RCC 7860 (cell line): Measurements from ENCODE around the gene MYOZ2.

ENCODE experiments used
- DNase-seq: peaks from one replicate; pipeline ENCODE4 v3.0.0-alpha.2; 2015; ENCODE audit warnings: low spot score
- FAIRE-seq: peaks from 2 replicates; lab custom pipeline; 2012; peaks lifted over from hg19 to GRCh38; lab: Jason Lieb, UNC

MYOZ2 gene

DNA sequence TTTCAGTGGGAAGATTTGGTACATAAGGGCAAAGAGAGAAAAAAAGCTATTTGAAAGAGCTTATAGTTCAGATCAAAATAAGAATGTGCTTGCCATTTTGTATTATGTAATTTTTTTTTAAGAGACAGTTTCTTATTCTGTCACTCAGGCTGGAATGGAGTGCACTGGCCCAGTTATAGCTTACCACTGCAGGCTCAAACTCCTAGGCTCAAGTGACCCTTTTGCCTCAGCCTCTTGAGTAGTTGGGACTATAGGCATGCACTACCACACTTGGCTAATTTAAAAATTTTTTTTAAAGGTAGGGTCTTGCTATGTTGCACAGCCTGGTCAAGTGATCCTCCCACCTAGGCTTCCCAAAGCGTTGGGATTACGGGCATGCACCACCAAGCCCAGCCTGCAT is 54.7 kb downstream of the MYOZ2 start:
- FAIRE-seq: no peak
- no peak for DNase-seq

DNA sequence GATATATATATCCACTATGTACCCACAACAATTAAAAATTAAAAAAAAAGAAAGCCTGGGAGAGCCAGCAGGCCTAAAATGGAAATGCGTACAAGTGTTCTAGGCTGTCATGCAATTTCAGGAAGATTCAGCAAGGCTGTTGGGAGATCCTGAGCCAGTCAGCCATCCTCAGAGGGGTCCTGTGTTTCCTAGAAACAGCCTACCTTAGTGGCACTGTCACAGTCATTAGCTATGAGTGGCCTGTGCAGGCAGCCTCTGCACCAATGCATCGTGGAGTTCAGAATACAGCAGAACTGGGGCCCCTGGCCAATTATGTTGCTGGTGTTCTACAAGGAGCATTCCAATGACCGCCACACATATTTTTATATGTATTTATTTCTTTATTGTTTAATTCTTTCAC is 55.9 kb downstream of the MYOZ2 start:
- no peak for DNase-seq
- FAIRE-seq: no peak

DNA sequence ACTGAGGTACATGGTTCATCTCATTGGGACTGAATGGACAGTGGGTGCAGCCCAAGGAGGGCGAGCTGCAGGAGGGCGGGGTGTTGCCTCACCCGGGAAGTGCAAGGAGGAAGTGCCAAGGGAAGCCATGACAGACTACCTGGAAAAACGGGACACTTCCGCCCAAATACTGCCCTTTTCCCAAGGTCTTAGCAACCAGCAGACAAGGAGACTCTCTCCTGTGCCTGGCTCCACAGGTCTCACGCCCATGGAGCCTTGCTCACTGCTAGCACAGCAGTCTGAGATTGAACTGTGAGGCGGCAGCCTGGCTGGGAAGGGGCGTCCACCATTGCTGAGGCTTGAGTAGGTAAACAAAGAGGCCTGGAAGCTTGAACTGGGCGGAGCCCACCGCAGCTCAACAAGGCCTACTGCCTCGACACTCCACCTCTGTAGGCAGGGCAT is 62.2 kb downstream of the MYOZ2 start:
- no peak for FAIRE-seq
- no peak for DNase-seq

DNA sequence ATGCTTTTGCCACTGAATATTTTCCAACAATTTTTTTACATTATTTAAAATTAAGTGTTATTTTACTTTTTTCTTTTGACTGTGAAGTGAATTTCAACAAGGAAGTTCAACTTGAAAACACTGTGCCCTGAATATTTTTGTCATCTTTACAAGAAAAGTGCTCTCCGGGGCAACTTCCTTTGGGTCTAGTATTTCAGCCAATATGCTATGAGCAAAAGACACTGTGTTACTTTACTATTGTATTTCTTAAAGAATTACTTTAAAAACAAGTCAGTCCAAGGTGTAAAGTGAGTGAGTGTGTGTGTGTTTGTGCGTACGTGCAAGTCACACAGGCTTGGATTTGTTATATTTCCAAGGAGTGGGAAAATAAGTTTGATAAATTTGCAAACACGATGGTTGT is 69.3 kb downstream of the MYOZ2 start:
- no peak for DNase-seq
- no peak for FAIRE-seq

DNA sequence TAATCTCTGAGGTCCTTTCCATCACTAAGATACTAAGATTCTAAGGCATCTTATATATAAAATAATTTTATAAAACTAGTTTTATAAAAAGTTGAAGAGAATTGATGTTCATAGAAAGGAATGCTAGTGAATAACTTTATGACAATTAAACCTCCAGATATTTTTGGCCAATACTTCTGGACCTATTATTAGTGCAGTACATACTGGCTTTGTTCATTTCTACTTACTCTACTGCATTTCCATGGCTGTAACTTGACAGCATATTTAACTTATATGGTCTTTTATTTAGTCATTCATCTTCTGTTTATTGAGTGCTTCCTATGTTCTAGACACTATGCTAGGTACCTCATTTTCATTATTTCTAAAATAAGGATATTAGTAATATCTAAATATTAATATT is 70.1 kb downstream of the MYOZ2 start:
- FAIRE-seq (no peak), DNase-seq (no peak)

DNA sequence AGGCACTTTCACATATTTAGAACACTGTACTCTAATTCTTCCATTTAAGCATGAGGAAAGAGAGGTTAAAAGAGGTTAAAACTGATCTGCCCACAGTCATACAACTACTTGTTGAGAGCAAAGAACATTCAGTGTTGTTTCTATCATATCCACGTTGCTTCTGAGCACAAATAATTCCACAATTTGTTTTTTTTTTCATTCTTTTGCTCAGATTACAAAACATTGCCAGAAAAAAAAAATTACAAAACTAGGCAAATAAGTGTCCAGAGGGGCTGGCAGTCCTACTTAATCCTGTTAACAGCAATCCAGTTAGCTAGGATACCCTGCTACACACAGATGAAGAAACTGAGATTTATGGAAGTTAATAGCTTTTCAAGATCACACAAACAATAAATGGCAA is 70.5 kb downstream of the MYOZ2 start:
- FAIRE-seq (no peak), DNase-seq (no peak)

DNA sequence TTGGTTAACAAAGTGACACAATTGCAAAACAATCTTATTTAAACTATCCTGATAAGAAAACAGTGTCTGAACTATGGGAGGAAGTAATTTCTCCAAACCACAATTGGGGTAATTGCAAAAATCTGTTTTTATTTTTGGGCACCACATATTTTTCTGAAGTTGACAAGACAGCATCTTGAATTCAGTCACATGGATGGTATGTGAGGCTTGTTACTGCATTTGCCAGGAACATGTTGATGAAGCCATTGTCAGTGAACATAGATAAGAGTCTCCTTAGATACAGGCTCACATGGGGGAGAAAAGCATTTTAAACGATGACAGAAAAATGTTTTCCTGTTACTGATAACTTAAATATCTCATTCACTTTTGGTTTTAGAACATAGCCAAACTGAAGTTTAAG is 71.4 kb downstream of the MYOZ2 start:
- FAIRE-seq (no peak), DNase-seq (no peak)

DNA sequence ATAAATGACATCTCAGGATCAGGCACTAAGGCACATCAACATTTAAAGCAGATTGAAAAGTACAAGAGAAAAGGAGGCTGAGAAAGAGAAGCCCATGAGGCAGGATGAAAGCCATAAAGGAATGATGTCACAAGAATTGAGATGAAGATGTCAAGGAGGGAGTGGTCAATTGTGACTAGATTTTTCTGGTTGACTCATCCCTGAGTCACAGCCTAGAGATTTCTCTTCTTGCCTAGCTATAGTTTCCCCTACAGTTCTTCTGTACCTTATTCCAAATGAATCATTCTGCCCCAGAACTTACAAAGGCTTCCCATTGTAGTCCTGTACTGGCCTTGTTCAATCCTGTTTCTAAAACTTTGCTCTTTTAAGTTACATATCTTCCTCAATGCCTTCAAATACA is 73.4 kb downstream of the MYOZ2 start:
- DNase-seq: peak; percentile 87
- peak; percentile 86 for FAIRE-seq

DNA sequence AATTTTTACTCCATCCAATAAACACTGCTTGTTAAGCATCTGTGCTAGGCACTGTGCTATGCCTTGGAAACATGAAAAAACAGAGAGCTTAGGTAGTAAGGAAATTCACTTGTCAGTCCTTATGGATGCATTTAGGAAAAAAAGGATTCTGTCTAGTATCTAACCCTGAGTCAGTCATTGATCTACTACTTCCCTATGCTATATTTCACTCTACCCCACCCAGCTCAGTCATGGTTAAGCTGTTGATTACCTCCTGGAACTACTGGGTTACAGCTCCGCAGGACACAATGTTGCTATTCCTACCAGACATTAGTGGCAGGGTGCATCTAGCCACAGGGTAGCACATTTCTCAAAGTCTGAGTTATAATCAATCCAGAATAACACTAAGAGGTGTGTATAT is 74.0 kb downstream of the MYOZ2 start:
- no peak for FAIRE-seq
- no peak for DNase-seq

DNA sequence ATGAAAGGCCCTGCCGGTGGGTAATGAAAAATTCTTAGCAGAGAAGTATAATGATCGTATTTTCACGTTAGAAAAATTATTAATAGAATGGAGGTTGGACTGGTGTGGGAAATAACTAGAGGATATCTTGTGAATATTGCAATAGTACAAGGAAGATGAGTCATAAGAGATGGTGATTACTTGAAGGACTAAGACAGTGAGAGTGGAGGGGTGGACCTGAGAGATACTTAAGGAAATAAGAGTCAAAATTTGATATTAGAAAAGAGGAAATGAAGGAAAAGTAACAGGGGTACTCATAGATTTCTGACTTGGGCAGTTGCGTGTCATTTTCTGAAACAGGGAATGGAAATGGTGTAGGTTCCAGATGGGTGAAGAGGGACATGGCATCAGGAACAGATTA is 75.1 kb downstream of the MYOZ2 start:
- FAIRE-seq (no peak), DNase-seq (no peak)

DNA sequence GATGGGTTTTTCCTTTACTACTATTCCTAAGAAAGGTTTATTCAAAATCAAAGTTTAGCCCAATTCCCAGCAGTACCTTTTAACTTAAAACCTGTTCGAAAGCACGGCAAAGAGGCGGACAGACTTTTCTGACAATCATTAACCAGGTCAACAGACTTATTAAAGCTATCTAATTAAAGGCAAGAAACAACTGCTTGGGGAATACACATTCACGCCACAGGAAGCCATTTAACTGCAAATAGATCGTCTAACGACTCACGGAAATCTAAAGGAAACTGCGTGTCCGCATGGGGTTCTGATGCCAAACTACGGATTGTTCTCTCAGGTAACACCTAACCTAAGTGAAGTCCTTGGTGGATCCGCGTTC is 76.2 kb downstream of the MYOZ2 start:
- FAIRE-seq (no peak), DNase-seq (peak; percentile 12)

DNA sequence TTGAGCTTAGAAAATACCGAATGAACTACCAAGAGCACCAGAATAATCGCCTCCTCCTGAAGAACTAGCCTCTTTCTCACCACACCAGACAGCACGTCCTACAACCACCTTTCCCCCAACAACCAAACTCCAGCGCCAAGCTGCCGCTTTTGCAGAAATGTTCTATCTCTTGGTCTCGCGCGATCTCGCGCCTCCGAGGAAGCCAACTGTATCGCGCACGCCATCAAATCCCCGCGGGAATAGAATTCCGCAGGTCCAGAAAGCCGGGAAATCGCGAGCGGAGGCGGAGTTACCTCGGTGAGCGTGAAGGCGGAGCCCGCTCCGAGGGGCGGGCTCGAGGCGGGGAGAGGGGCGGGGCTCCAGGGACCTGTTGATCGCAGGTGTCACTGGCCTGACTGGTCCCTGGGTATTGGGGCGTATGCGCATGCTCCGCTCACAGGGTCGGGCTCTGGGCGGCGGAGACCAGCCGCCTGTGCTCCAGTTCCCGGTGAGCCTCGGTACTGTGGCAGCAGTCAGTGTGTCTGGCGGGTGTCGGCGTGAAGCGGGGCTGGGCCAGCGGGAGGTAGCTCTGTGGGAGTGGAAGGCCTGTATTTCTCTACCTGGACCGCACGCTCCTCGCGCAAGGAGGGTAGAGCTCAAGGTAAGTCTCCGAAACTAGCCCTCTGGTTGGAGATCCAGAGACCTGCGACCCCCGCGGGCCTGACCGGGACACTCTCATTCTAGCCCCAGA is 76.8 kb downstream of the MYOZ2 start, which contains the start of gene USP53:
Gene USP53, plus strand, starts transcription at position 480 of the 730 bp plus-strand sequence. CDS start 27,047 bp downstream, outside the sequence.
- DNase-seq (peak; percentile 94), FAIRE-seq (peak; percentile 92)

DNA sequence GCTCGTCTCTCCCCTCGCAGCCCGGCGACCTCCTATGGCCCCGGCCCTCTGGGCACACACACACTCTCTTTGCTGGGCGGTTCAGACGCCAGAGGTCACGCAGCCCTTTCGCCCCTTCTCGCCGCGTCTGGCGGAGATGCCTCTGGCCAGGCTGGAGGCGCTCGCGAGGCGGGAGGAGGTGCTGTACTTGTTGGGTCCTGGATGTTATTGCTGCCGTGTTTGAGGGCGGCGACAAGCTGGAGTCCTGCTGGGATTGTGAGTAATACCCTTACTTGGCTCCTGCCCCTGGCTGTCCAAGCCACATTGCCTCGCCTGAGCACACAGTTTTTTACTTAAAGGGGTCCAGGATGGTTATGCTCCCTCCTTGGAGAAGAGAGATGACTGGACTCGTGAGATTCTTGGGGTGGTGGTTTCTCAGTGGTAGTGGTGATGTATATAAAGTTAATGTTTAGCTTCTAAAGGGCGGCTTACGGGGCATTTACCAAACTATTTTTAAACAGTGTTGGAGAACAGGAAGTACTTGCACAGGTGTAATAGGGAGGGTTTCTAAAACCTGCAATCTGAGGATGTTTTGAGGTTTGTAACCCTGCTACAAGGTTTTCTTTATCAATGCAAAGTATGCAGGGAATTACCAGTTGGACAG is 77.5 kb downstream of the MYOZ2 start:
- FAIRE-seq (peak; percentile 72), DNase-seq (peak; percentile 87)

DNA sequence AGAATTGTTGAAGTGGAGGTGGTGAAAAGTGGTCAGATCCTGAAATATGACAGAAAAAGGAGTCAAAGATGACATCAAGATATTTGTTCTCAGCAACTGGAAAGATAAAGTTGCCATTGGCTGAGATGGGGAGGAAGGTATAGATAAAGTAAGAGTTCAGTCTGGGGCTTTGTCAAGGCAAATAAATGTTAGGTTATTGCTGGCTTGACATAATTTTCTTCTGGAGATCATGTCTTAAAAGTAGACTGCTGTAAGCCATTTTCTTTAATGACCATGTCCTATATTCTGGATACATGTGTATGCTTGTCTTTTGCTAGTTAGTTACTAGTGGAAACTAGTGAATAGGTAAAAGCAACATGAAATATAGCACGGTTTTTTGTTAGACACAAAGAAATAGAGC is 82.5 kb downstream of the MYOZ2 start:
- DNase-seq (no peak), FAIRE-seq (no peak)

DNA sequence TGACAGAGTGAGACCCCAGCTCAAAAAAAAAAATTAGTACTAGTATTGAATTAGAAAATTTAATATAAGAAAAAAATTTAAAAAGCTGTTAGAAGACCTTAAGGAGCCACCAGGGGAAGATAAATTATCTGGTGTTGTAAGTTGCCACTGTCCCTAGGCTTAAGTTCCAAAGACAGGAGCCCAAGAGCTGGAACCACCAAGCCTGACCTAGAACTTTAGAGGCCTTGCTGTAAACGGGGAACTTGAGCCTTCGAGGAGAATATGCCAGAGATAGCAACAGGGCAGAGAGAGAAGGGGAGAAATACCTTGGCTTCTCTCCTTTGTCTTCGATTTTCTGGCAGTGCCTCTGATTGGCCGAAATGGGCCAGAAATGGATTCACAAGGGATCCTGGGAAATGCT is 85.8 kb downstream of the MYOZ2 start:
- DNase-seq: no peak
- no peak for FAIRE-seq

DNA sequence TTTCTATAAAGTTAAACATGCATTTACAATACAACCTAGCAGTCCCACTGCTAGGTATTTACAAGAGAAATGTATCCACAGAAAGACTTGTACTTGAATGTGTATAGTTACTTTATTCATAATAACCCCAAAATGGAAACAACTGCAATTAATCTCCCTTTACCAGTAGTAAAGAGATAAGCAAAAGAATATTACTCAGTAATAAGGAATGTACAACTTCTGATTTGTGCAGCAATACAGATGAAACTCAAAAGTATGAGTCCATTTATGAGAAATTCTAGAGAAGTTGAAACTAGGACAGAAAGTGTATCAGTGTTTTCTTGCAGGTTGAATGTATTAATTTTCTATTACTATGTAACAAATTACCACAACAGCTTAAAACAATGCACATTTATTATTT is 92.1 kb downstream of the MYOZ2 start:
- DNase-seq (no peak), FAIRE-seq (no peak)

DNA sequence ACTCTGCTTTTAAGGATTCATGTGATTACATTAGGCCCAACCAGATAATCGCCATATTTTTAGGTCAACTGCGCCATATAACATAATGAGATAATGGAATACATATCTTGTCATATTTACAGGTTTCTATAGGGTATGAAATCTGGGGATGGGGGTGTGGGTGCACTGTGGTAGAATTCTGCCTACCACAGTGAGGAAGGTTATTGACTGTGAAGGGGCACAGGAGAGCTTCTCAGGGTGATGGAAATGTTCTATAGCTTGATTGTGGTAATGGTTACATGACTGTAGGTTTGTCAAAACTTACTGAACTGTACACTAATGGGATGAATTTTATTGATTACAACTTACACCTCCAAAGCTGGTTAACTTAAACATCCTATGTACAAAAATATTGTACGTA is 92.8 kb downstream of the MYOZ2 start:
- DNase-seq (no peak), FAIRE-seq (no peak)

DNA sequence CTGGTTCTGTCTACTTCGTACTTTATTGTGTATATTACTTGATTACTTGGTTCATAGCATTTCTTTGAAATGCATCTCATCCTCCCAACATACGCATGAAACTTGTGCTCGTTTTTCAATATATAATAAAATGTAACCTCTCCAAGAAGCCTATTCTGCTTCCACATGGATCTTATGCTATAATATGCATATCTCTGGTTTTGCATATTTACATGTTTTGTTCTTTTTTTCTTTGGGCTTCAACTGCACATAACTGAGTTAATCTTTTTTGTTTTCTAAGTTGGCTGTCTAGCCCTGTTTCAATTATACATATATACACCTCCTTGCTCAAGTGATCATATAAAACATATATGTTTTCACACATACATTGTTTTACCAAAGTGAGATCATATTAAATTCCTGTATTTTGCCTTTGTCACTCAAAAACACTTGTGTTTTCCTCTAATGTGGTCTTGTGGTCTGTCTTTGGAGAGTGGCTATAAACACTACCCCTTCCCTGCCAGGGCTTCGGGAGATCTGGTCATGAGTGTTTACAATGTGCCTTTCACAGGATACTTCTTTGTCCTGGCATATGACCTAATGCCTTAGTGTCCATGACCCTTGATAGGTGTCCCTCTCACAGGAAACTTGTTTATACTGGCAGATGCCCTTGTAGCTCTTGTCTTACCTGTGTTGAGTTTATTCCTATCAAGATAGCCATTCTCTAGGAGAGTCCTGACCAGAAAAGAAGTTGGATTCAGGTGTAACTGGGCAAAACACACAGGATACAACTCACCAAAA is 94.5 kb downstream of the MYOZ2 start:
- DNase-seq (no peak), FAIRE-seq (no peak)

DNA sequence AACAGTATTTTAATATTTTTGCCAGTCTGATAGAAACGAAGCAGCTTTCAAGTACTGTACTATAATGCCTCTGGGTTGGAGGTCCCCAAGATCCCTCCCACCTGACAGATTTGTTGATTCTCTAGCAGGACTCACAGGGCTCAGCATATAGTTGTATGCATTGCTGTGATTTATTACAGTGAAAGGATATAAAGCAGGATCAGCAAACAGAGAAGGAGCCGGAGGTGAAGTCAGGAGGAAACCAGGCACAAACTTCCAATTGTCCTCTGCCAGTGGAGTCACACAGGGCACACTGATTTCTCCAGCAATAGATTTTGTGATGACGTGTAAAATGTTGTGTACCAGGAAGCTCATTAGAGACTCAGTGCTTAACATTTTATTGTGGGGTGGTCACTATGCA is 95.9 kb downstream of the MYOZ2 start:
- DNase-seq (no peak), FAIRE-seq (no peak)

DNA sequence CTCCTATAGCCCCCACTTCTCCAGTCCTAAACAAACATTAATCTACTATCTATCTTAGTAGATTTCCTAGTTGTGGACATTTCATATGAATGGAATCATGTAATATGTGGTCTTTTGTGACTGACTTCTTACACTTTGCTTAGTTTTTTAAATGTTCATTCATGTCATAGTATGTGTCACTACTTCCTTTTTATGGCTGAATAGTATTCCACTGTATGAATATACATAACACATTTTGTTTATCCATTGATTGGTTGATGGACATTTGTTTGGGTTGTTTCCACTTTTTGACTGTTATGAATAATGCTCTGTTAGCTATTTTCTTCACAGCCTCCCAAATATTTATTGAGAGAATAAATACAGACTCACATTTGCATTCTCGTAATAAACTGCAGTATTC is 96.7 kb downstream of the MYOZ2 start:
- no peak for DNase-seq
- no peak for FAIRE-seq

DNA sequence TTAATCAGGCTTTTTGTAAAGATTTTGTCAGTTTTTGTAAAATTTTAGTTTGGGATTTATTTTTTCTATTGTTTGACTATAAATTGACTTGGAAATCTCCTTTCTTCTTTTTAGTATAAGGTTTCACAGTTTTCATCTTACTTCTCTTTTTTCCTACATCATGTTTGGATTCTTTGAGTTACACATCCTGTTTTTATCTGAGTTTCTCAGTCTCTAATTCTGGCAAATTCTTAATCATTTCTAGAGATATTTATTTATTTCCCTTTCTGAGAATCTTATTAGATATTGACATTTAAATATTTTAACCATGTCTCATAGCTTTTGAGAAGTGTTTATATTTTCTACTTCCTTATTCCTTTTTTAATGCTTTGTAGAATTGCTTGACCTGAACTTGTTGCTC is 97.6 kb downstream of the MYOZ2 start:
- DNase-seq: no peak
- FAIRE-seq: no peak

DNA sequence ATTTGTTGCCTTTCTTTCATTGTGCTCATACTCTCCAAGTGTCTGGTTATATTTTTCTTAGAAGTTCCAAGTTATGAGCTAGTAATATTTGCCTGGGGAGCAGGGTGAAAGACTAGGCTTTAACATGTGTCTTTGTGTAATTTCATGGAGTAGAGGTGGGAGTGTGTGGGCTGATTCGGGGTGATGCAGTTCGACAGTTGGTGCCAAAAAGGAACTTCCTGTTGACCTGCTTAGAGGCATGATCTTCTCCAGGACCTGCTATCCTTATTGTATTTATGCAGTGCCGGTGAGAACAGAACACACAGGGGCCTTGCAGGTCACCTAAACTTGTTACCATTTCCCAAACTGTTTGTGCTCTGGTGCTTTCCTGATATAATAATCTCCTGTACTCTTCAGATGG is 98.1 kb downstream of the MYOZ2 start:
- no peak for DNase-seq
- FAIRE-seq: no peak
